HCT116 (cell line): ENCODE data around the gene GNGT1. TPM values are rescaled to one million over a fixed set of nuclear protein-coding genes. Genes with fewer than 3 reads are reported as not detected.

Experiments
- ATAC-seq: fragments of 200-7000 bp; cut with Tn5 transposase; 2 replicates; pipeline ENCODE4 v1.9.1; 2020; ENCODE audit warnings: mild to moderate bottlenecking, moderate library complexity
- BruUV-seq: library from RNA; stranded (reverse); fragments of 400-500 nt; replicated peaks from 2 replicates; lab custom pipeline; 2021; lab: Mats Ljungman, UMichigan
- CTCF ChIA-PET: fragments of 300-600 bp; sonication (Branson Sonifier 250); formaldehyde crosslinking; loops from one replicate; lab custom pipeline; 2021; ENCODE audit warnings: antibody characterized with exemption; lab: Charles Lee
- POLR2A ChIA-PET: fragments of 300-600, 350-600 bp; sonication (Branson Sonifier 250); formaldehyde crosslinking; loops from one replicate; lab custom pipeline; 2021; ENCODE audit warnings: antibody characterized with exemption; lab: Charles Lee
- RAD21 ChIA-PET, 2 experiments: fragments of 300-600 bp; sonication (Branson Sonifier 250); formaldehyde crosslinking; loops; one replicate each; lab custom pipeline; 2023; ENCODE audit warnings: low total read pairs in 2 of 2; ENCODE audit not compliant: uncharacterized antibody in 2 of 2, unreplicated experiment in 2 of 2, low non-redundant PET in 1 of 2; lab: Charles Lee
- DNase-seq: peaks from one replicate; pipeline ENCODE4 v3.0.0-alpha.2; 2010; ENCODE audit warnings: low read depth, low spot score
- H2AFZ ChIP-seq: fragments of 200-600 bp; shearing (Covaris generic), sonication (generic); 2 replicates; pipeline ENCODE4 v1.6.1; 2017; ENCODE audit warnings: low read depth, mixed run types, mixed read lengths, antibody characterized with exemption, low read length; ENCODE audit not compliant: poor library complexity, severe bottlenecking
- H3K27ac ChIP-seq: 2 replicates; pipeline ENCODE4 v1.5.1; 2012; ENCODE audit warnings: low read depth, low read length
- H3K27me3 ChIP-seq: fragments of 200-600 bp; sonication (generic); 2 replicates; pipeline ENCODE4 v1.6.1; 2016; ENCODE audit warnings: mixed run types, low read length, mixed read lengths; ENCODE audit not compliant: insufficient read depth
- H3K36me3 ChIP-seq, 2 experiments: fragments of 200-500 bp in 1 of 2; fragments of 200-600 bp in 1 of 2; sonication (Bioruptor generic) in 1 of 2; sonication (generic) in 1 of 2; 2 replicates each; pipeline versions ENCODE4 v1.5.1 to v1.6.1; 2014 to 2016; ENCODE audit warnings: low read length in 2 of 2, inconsistent platforms in 1 of 2, mixed read lengths in 1 of 2, mixed run types in 1 of 2; ENCODE audit not compliant: insufficient read depth in 2 of 2, control insufficient read depth in 1 of 2
- H3K4me1 ChIP-seq, 2 experiments: fragments of 200-600 bp in 1 of 2; sonication (generic) in 1 of 2; 2 replicates each; pipeline versions ENCODE4 v1.5.1 to v1.6.1; 2012 to 2017; ENCODE audit warnings: low read length in 2 of 2, inconsistent platforms in 1 of 2, mild to moderate bottlenecking in 1 of 2, mixed read lengths in 1 of 2, mixed run types in 1 of 2, moderate library complexity in 1 of 2; ENCODE audit not compliant: insufficient read depth in 2 of 2, control insufficient read depth in 1 of 2
- H3K4me2 ChIP-seq: fragments of 200-600 bp; sonication (generic); 2 replicates; pipeline ENCODE4 v1.6.1; 2017; ENCODE audit warnings: mixed run types, low read length, mixed read lengths
- H3K4me3 ChIP-seq, 2 experiments: fragments of 200-600 bp in 1 of 2; sonication (generic) in 1 of 2; replicated peaks in 1 of 2; 2 replicates each; pipeline ENCODE4 v1.5.1; 2011 to 2016; ENCODE audit warnings: low read length in 2 of 2, control low read depth in 1 of 2, low read depth in 1 of 2, mild to moderate bottlenecking in 1 of 2, mixed read lengths in 1 of 2, mixed run types in 1 of 2
- H3K79me2 ChIP-seq: fragments of 200-600 bp; sonication (generic); 2 replicates; pipeline ENCODE4 v1.6.1; 2017; ENCODE audit warnings: mild to moderate bottlenecking, mixed run types, low read length, moderate library complexity, mixed read lengths; ENCODE audit not compliant: insufficient read depth
- H3K9ac ChIP-seq: fragments of 200-600 bp; sonication (generic); 2 replicates; pipeline ENCODE4 v1.6.1; 2016; ENCODE audit warnings: low read length, mixed read lengths
- H3K9me2 ChIP-seq: fragments of 200-600 bp; sonication (generic), shearing (Covaris generic); 2 replicates; pipeline ENCODE4 v1.6.1; 2017; ENCODE audit warnings: mixed run types, mild to moderate bottlenecking, moderate library complexity; ENCODE audit not compliant: insufficient read depth
- H3K9me3 ChIP-seq, 2 experiments: fragments of 200-500 bp in 1 of 2; fragments of 200-600 bp in 1 of 2; sonication (Bioruptor generic) in 1 of 2; sonication (generic) in 1 of 2; 2 replicates each; pipeline ENCODE4 v1.6.1; 2014 to 2017; ENCODE audit warnings: low read length in 2 of 2, mixed read lengths in 2 of 2, inconsistent platforms in 1 of 2, low read depth in 1 of 2, mild to moderate bottlenecking in 1 of 2, mixed run types in 1 of 2, moderate library complexity in 1 of 2; ENCODE audit not compliant: control insufficient read depth in 1 of 2, insufficient read depth in 1 of 2
- H4K20me1 ChIP-seq: fragments of 200-600 bp; sonication (generic), shearing (Covaris generic); 2 replicates; pipeline ENCODE4 v1.6.1; 2017; ENCODE audit warnings: mixed run types, mild to moderate bottlenecking, moderate library complexity; ENCODE audit not compliant: insufficient read depth
- ELF1 ChIP-seq: IDR thresholded peaks from 2 replicates; pipeline ENCODE4 v1.6.1; 2012; ENCODE audit warnings: low read depth, borderline replicate concordance
- REST ChIP-seq: IDR thresholded peaks from 2 replicates; pipeline ENCODE4 v1.6.1; 2012; ENCODE audit warnings: low read depth
- SP1 ChIP-seq: IDR thresholded peaks from 2 replicates; pipeline ENCODE4 v1.6.1; 2012; ENCODE audit warnings: low read depth
- YY1 ChIP-seq: IDR thresholded peaks from 2 replicates; pipeline ENCODE4 v1.6.1; 2011; ENCODE audit warnings: low read length, low read depth, moderate library complexity, mild to moderate bottlenecking; ENCODE audit not compliant: insufficient replicate concordance; ENCODE audit errors: extremely low read depth
- ZFX ChIP-seq: fragments of 450-650 bp; IDR thresholded peaks from 2 replicates; pipeline ENCODE4 v1.6.1; 2017
- intact Hi-C: fragments of 100-400 bp; cut with micrococcal nuclease; formaldehyde crosslinking; loops from 2 replicates; pipeline ENCODE4 v1.10.0; 2022
- total RNA-seq: library from RNA; stranded (reverse); gene quantifications from one replicate; pipeline ENCODE4 v1.2.1, GENCODE V29; 2021; ENCODE audit not compliant: unreplicated experiment

The GNGT1 gene
- total RNA-seq, 1 experiment from 2014 or later: 0.91 TPM

- H3K36me3 ChIP-seq: no peaks in the 10 kb centered on the region
Observed at GRCh38 chr7:93948106-93948505, 41.7 kb downstream of the GNGT1 start.

GRCh38 chr7:93948873-93949272 lies 42.5 kb downstream of the GNGT1 start:
- intact Hi-C loops: no loop called here
- CTCF ChIA-PET: no interaction called here
- POLR2A ChIA-PET: no interaction called here
- no peaks in the 10 kb centered on the region for H3K9me3 ChIP-seq
- ATAC-seq: no peak
- no peak overlapping the region for H3K4me2 ChIP-seq
- no peak overlapping the region for H2AFZ ChIP-seq
- no TSS peak for BruUV-seq
- DNase-seq: no peak
- H3K9me2 ChIP-seq: no peaks in the 10 kb centered on the region
- RAD21 ChIA-PET: no interaction called here
- H3K4me3 ChIP-seq: no peak overlapping the region
- no peaks in the 10 kb centered on the region for H4K20me1 ChIP-seq
- no peak overlapping the region for H3K9ac ChIP-seq
- H3K79me2 ChIP-seq: no peaks in the 10 kb centered on the region
- TF ChIP-seq ELF1 (no peak), ZFX (no peak), REST (no peak)
- no peaks in the 10 kb centered on the region for H3K4me1 ChIP-seq
- H3K27me3 ChIP-seq: no peaks in the 10 kb centered on the region
- no peaks in the 10 kb centered on the region for H3K36me3 ChIP-seq
- no peak overlapping the region for H3K27ac ChIP-seq

More at GRCh38 chr7:93948106-93948505, 41.7 kb downstream of the GNGT1 start:
- Histone ChIP-seq H3K79me2 (no peaks in the 10 kb centered on the region), H3K27ac (no peak overlapping the region), H3K4me3 (no peak overlapping the region), H3K4me1 (no peaks in the 10 kb centered on the region), H2AFZ (no peak overlapping the region), H3K9me2 (no peaks in the 10 kb centered on the region), H3K4me2 (no peak overlapping the region)
- ATAC-seq: no peak
- DNase-seq: no peak
- CTCF ChIA-PET: no interaction called here
- TF ChIP-seq SP1 (no peak), YY1 (no peak)
- TF ChIP-seq, all 23 proteins: peak for 0
- H4K20me1 ChIP-seq: no peaks in the 10 kb centered on the region
- H3K27me3 ChIP-seq: no peaks in the 10 kb centered on the region
- no peak overlapping the region for H3K9ac ChIP-seq
- H3K9me3 ChIP-seq: no peaks in the 10 kb centered on the region
- no TSS peak for BruUV-seq
- intact Hi-C loops: no loop called here
- RAD21 ChIA-PET: no interaction called here
- POLR2A ChIA-PET: no interaction called here
